ENCODE data around the gene C14orf119. TPM values are rescaled to one million over a fixed set of nuclear protein-coding genes. Genes with fewer than 3 reads are reported as not detected.
A peak's percentile ranks its signal among the peaks of the same experiment; 100 is the strongest.

The C14orf119 gene
- total and polyA plus RNA-seq, 3 donors from 2014 or later, result 17.7 to 60.8 (median 26.9) TPM

GRCh38 chr14:23137813-23138535 is 42.7 kb downstream of the C14orf119 start:
- H3K9me3 ChIP-seq, result no peaks in the 10 kb centered on the region
- intact Hi-C loops (cut with DNase I; ENCODE audit: low total_unique reads), result no loop called here
- no peaks in the 10 kb centered on the region for H3K27me3 ChIP-seq
- no peak for TF ChIP-seq POLR2A (IDR thresholded peaks at IDR 0.05)
- TF ChIP-seq CTCF (IDR thresholded peaks at IDR 0.05), result no peak
- no peak for DNase-seq
- no peak overlapping the region for H3K27ac ChIP-seq
- no peak overlapping the region for H3K4me3 ChIP-seq
- 87 to 91% methylated on average over 6 of the region's 6 CpGs for WGBS, 2 donors
- H3K4me1 ChIP-seq, result no peaks in the 10 kb centered on the region
- no peaks in the 10 kb centered on the region for H3K36me3 ChIP-seq (ENCODE audit: low read depth, missing control alignments)

GRCh38 chr14:23139874-23140273 is 44.6 kb downstream of the C14orf119 start:
- no peaks in the 10 kb centered on the region for H3K36me3 ChIP-seq (ENCODE audit: low read depth, missing control alignments)
- no peaks in the 10 kb centered on the region for H3K9me3 ChIP-seq
- H3K27me3 ChIP-seq, result no peaks in the 10 kb centered on the region
- intact Hi-C loops (cut with DNase I; ENCODE audit: low total_unique reads), result no loop called here
- no peak for DNase-seq
- H3K4me3 ChIP-seq, result no peak overlapping the region
- no peak overlapping the region for H3K27ac ChIP-seq
- TF ChIP-seq CTCF (IDR thresholded peaks at IDR 0.05), result no peak
- TF ChIP-seq POLR2A (IDR thresholded peaks at IDR 0.05), result no peak
- 94 to 97% methylated on average over 2 of the region's 2 CpGs for WGBS, 2 donors
- no peaks in the 10 kb centered on the region for H3K4me1 ChIP-seq

GRCh38 chr14:23140371-23140770 is 45.1 kb downstream of the C14orf119 start:
- no peak for TF ChIP-seq CTCF (IDR thresholded peaks at IDR 0.05)
- no peak for TF ChIP-seq POLR2A (IDR thresholded peaks at IDR 0.05)
- intact Hi-C loops (cut with DNase I; ENCODE audit: low total_unique reads), result no loop called here
- DNase-seq, result no peak
- Histone ChIP-seq H3K27ac (no peak overlapping the region), H3K9me3 (no peaks in the 10 kb centered on the region), H3K36me3 (ENCODE audit: low read depth, missing control alignments) (no peaks in the 10 kb centered on the region), H3K4me1 (no peaks in the 10 kb centered on the region), H3K4me3 (no peak overlapping the region), H3K27me3 (no peaks in the 10 kb centered on the region)
- WGBS, 2 donors, result 90 to 91% methylated on average over 5 to 6 of the region's 6 CpGs

GRCh38 chr14:23141706-23142444 is 46.6 kb downstream of the C14orf119 start:
- WGBS, 2 donors, result 63 to 69% methylated on average over 7 of the region's 7 CpGs
- no peak for TF ChIP-seq CTCF (IDR thresholded peaks at IDR 0.05)
- intact Hi-C loops (cut with DNase I; ENCODE audit: low total_unique reads), result no loop called here
- Histone ChIP-seq H3K4me1 (peaks cover 7% of the 10 kb centered on the region), H3K27me3 (no peaks in the 10 kb centered on the region), H3K9me3 (no peaks in the 10 kb centered on the region), H3K36me3 (ENCODE audit: low read depth, missing control alignments) (no peaks in the 10 kb centered on the region), H3K27ac (peak overlapping the region in 1 of 2 donors; percentile 5), H3K4me3 (no peak overlapping the region)
- peak; percentile 72 for DNase-seq
